ENCODE measurements around the gene CHST15. TPM values are rescaled to one million over a fixed set of nuclear protein-coding genes. Genes with fewer than 3 reads are reported as not detected.

Gene CHST15
- total RNA-seq, 6 experiments from 2014 or later = 0.88 to 8.7 (median 1.1) TPM

GRCh38 chr10:124061030-124061429 is 32.4 kb downstream of the CHST15 start:
- peaks cover 1% of the 10 kb centered on the region; the same call in 1 of the 2 replicates for H3K27me3 Mint-ChIP-seq (ENCODE audit: insufficient read depth)
- no peaks in the 10 kb centered on the region; the same call in 1 of the 2 replicates for H3K9me3 Mint-ChIP-seq
- no peak for TF ChIP-seq CTCF (IDR thresholded peaks at IDR 0.05)
- H3K4me1 Mint-ChIP-seq (ENCODE audit: low read depth) = peaks cover 25% of the 10 kb centered on the region
- no peak overlapping the region for H3K4me3 Mint-ChIP-seq
- no peak overlapping the region for H3K27ac Mint-ChIP-seq
- DNase-seq = no peak
- no peaks in the 10 kb centered on the region for H3K36me3 Mint-ChIP-seq (ENCODE audit: low read depth)

GRCh38 chr10:124060148-124060720 is 33.2 kb downstream of the CHST15 start:
- H3K36me3 Mint-ChIP-seq (ENCODE audit: low read depth) = no peaks in the 10 kb centered on the region
- H3K4me1 Mint-ChIP-seq (ENCODE audit: low read depth) = peaks cover 25% of the 10 kb centered on the region
- H3K27ac Mint-ChIP-seq = no peak overlapping the region
- H3K4me3 Mint-ChIP-seq = no peak overlapping the region
- no peak for TF ChIP-seq CTCF (IDR thresholded peaks at IDR 0.05)
- no peaks in the 10 kb centered on the region for H3K9me3 Mint-ChIP-seq
- no peak for DNase-seq
- H3K27me3 Mint-ChIP-seq (ENCODE audit: insufficient read depth) = peaks cover 1% of the 10 kb centered on the region; the same call in 1 of the 2 replicates

GRCh38 chr10:124059551-124059950 is 33.8 kb downstream of the CHST15 start:
- TF ChIP-seq CTCF (IDR thresholded peaks at IDR 0.05) = no peak
- Mint-ChIP-seq H3K27ac (no peak overlapping the region), H3K4me3 (no peak overlapping the region), H3K4me1 (ENCODE audit: low read depth) (peaks cover 21% of the 10 kb centered on the region), H3K27me3 (ENCODE audit: insufficient read depth) (peaks cover 1% of the 10 kb centered on the region; the same call in 1 of the 2 replicates), H3K9me3 (no peaks in the 10 kb centered on the region), H3K36me3 (ENCODE audit: low read depth) (no peaks in the 10 kb centered on the region)
- no peak for DNase-seq

- TF ChIP-seq CTCF (IDR thresholded peaks at IDR 0.05) = no peak
- DNase-seq = no peak
- H3K27me3 Mint-ChIP-seq (ENCODE audit: insufficient read depth) = peaks cover 1% of the 10 kb centered on the region; the same call in 1 of the 2 replicates
- H3K36me3 Mint-ChIP-seq (ENCODE audit: low read depth) = no peaks in the 10 kb centered on the region
- H3K27ac Mint-ChIP-seq = no peak overlapping the region
- peaks cover 15% of the 10 kb centered on the region for H3K4me1 Mint-ChIP-seq (ENCODE audit: low read depth)
- no peaks in the 10 kb centered on the region for H3K9me3 Mint-ChIP-seq
- no peak overlapping the region for H3K4me3 Mint-ChIP-seq
These were observed 34.9 kb downstream of the CHST15 start for GRCh38 chr10:124058346-124059003.

- peaks cover 1% of the 10 kb centered on the region; the same call in 1 of the 2 replicates for H3K27me3 Mint-ChIP-seq (ENCODE audit: insufficient read depth)
- no peak for TF ChIP-seq CTCF (IDR thresholded peaks at IDR 0.05)
- H3K9me3 Mint-ChIP-seq = no peaks in the 10 kb centered on the region
- H3K4me3 Mint-ChIP-seq = no peak overlapping the region
- H3K27ac Mint-ChIP-seq = no peak overlapping the region
- peaks cover 6% of the 10 kb centered on the region for H3K4me1 Mint-ChIP-seq (ENCODE audit: low read depth)
- no peak for DNase-seq
- H3K36me3 Mint-ChIP-seq (ENCODE audit: low read depth) = no peaks in the 10 kb centered on the region
These were observed 35.8 kb downstream of the CHST15 start for GRCh38 chr10:124057601-124058000.

All from HFFc6 (cell line).